Left lobe of liver (tissue), 2 donors: ENCODE measurements around the gene BLCAP. TPM values are rescaled to one million over a fixed set of nuclear protein-coding genes. Genes with fewer than 3 reads are reported as not detected.
"Not testable (repeated sequence)": the region's sequence is repeated elsewhere in the genome, so short reads cannot be mapped to it uniquely, and the experiment has no call there.

Experiments
- ATAC-seq: fragments of 200-7000 bp; cut with Tn5 transposase; one replicate; pipeline ENCODE4 v1.9.1; 2020; ENCODE audit warnings: mild to moderate bottlenecking, moderate library complexity
- DNase-seq: peaks from one replicate; pipeline ENCODE4 v3.0.0-alpha.2; 2020; ENCODE audit warnings: low spot score
- total RNA-seq: library from RNA; stranded (reverse); gene quantifications from one replicate; pipeline ENCODE4 v1.2.1, GENCODE V29; 2021
- donor health status: DM: no; HTN: no; CAD: no; lungs with moderate emphysema.
- donor health status: DM: no; HTN: yes; CAD: no.

BLCAP gene
- total RNA-seq, 1 donor from 2014 or later: 70.4 TPM

- no peak for ATAC-seq
Measured at GRCh38 chr20:37558779-37559178, 31.1 kb upstream of the BLCAP start.

GRCh38 chr20:37558306-37558705 lies 30.6 kb upstream of the BLCAP start:
- peak; percentile 21 for DNase-seq
- no peak for ATAC-seq

More at GRCh38 chr20:37558779-37559178, 31.1 kb upstream of the BLCAP start:
- DNase-seq: peak; percentile 29

- DNase-seq (peak; percentile 29), ATAC-seq (no peak)
Measured at GRCh38 chr20:37556538-37556937, 28.9 kb upstream of the BLCAP start.

GRCh38 chr20:37554721-37555298 lies 27.1 kb upstream of the BLCAP start:
- ATAC-seq: not testable (repeated sequence)
- peak; percentile 32 for DNase-seq

- DNase-seq: no peak
- ATAC-seq: no peak
Measured at GRCh38 chr20:37552415-37552814, 24.7 kb upstream of the BLCAP start.

- DNase-seq: peak; percentile 19
- not testable (repeated sequence) for ATAC-seq
Measured at GRCh38 chr20:37551660-37552059, 24.0 kb upstream of the BLCAP start.

GRCh38 chr20:37550101-37550920 lies 22.6 kb upstream of the BLCAP start:
- DNase-seq: peak; percentile 8
- ATAC-seq: not testable (repeated sequence)

- DNase-seq (no peak), ATAC-seq (no peak)
Measured at GRCh38 chr20:37547912-37548311, 20.2 kb upstream of the BLCAP start.

GRCh38 chr20:37545516-37545915 lies 17.8 kb upstream of the BLCAP start:
- ATAC-seq (no peak), DNase-seq (no peak)

- no peak for ATAC-seq
- DNase-seq: peak; percentile 16
Measured at GRCh38 chr20:37544386-37544785, 16.7 kb upstream of the BLCAP start.

- DNase-seq (peak; percentile 27), ATAC-seq (peak; percentile 49)
Measured at GRCh38 chr20:37543828-37544227, 16.2 kb upstream of the BLCAP start.

GRCh38 chr20:37542281-37542680 lies 14.6 kb upstream of the BLCAP start:
- ATAC-seq (no peak), DNase-seq (peak; percentile 1)

- ATAC-seq: no peak
- DNase-seq: peak; percentile 19
Measured at GRCh38 chr20:37541326-37541725, 13.7 kb upstream of the BLCAP start.

- not testable (repeated sequence) for ATAC-seq, DNase-seq
Measured at GRCh38 chr20:37540838-37541237, 13.2 kb upstream of the BLCAP start.

GRCh38 chr20:37540001-37540400 lies 12.3 kb upstream of the BLCAP start:
- no peak for ATAC-seq
- DNase-seq: no peak

GRCh38 chr20:37539424-37539823 lies 11.7 kb upstream of the BLCAP start:
- no peak for DNase-seq
- ATAC-seq: no peak

- DNase-seq (peak; percentile 16), ATAC-seq (no peak)
Measured at GRCh38 chr20:37538003-37538402, 10.3 kb upstream of the BLCAP start.

- DNase-seq: peak; percentile 12
- no peak for ATAC-seq
Measured at GRCh38 chr20:37537505-37537904, 9.8 kb upstream of the BLCAP start.

- no peak for ATAC-seq
- peak; percentile 33 for DNase-seq
Measured at GRCh38 chr20:37535443-37536132, 7.9 kb upstream of the BLCAP start.

- ATAC-seq: peak; percentile 98
- peak; percentile 47 for DNase-seq
Measured at GRCh38 chr20:37534401-37535157, 6.9 kb upstream of the BLCAP start.

- DNase-seq (no peak), ATAC-seq (no peak)
Measured at GRCh38 chr20:37533154-37533715, 5.6 kb upstream of the BLCAP start.
